Measurements from ENCODE around the gene ITPRIP. TPM values are rescaled to one million over a fixed set of nuclear protein-coding genes. Genes with fewer than 3 reads are reported as not detected.

The ITPRIP gene
- total RNA-seq, 4 donors from 2014 or later, result 22.6 to 58.2 (median 39.9) TPM

Small RNA genes lying within 50 kb of the gene (small RNA-seq; reads per million reads assigned to genes)
- gene MIR4482, result 0.75 reads per million

Other genes starting within 250 kb of the ITPRIP start
- 10 to 100 TPM in 2 of 4 donors, 1 to 10 TPM in 2; 4.7 to 26.2 (median 8.4) TPM for gene SFR1, start 216.3 kb downstream of the ITPRIP start, total RNA-seq
- 1 to 10 TPM in 3 of 4 donors, under 1 TPM in 1; 0.30 to 4.3 (median 2.5) TPM for gene CFAP43, start 106.1 kb downstream of the ITPRIP start, total RNA-seq
- gene GSTO1, start 83.6 kb downstream of the ITPRIP start, total RNA-seq, result 10 to 100 TPM; 51.6 to 84.6 (median 68.1) TPM
- 1 to 10 TPM in 2 of 4 donors, under 1 TPM in 2; 0.30 to 1.7 (median 1.0) TPM for gene GSTO2, start 69.3 kb downstream of the ITPRIP start, total RNA-seq
- under 1 TPM in 2 of 4 donors, not detected in 2; 0.20 to 0.21 TPM for gene CFAP58, start 15.4 kb upstream of the ITPRIP start, total RNA-seq

All from tibial nerve (tissue), 4 donors.